Superior temporal gyrus (tissue), 1 donor: ENCODE results near the gene PAIP2B.

Experiments used
- DNase-seq: peaks from one replicate; pipeline ENCODE4 v3.0.0-alpha.2; 2016; ENCODE audit errors: extremely low spot score

Gene PAIP2B

DNA sequence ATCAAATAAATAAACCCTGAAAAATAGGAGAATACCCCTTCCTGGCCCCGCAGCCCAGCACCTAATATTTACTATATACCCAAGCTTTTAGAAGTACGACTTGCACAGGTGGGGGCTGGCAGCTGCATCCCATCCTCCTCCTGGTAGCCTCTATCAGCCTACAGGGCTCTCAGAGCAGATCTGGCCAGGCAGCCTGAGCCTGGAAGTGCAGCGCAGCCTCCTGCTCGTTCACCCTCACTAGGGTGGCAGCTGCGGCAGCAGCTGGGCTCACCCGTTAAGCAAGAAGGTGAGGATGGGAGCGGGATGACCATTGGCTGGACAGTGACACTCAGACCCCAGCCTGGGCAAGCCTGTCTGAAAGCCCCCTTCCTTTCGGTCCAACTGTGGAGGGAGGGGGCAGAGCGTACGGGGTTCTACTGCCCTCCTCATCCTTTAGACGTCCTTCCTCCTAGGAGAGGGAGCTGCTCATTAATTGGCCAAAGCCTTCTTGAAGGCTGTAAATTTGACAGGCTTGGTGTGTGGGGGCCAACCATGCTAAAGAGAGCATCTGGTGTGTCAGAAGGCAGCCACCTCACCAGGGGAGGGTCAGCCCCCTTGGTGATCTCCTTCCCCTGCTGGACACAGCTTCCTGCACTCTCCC lies 73.2 kb downstream of the PAIP2B start:
- no peak for DNase-seq

DNA sequence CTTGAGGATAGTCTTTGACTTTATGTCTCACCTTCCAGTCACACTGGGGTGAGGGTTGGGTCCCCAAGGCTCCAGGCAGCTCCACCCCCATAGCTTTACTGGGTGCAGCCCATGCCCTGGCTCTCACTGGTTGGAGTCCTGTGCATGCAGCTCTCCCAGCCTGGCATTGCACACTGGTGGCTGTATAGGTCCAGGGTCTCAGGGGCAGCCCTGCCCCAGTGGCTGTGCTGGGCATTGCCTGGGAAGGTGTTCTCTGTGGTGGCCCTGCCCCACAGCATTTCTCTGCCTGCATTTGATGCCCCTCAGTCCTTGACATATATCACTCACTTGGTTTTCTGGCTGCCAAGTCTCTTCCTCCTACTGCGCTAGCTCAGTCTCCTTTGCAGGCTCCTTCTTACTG lies 75.3 kb downstream of the PAIP2B start:
- DNase-seq: no peak

DNA sequence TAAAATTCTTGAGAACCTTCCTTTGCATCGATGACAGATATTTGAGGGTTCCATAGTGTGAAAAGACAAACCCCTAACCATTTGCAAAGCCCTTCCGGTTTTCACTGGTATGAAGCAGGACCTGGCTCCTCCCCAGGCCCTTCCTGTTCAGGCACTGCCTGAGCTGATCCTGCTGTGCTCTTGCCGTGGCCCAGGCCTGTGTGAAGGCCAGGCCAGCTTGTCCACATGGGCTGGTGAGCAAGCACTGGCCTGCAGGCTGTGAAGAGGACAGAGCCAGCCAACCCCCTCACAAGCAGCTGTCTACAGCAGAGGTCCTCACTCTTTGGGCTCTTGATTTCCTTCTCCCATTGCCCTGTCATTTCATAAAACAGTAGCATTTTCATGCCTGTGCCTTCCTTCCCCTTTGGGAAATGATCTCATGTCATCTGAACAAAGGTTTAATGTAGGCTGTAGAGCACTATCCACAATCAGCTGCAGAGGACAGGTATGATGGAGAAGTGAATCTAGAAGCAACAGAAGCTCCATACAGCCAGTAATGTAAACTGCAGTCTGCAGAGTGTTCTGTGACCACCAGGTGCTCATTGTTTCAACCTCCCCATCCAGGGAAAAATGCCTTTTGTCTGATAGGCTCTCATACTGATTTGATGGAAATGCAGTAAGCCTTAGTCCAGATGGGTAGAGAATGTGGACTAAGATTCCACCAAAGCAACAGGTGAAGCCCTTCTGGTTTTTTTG lies 76.7 kb downstream of the PAIP2B start:
- DNase-seq: no peak

DNA sequence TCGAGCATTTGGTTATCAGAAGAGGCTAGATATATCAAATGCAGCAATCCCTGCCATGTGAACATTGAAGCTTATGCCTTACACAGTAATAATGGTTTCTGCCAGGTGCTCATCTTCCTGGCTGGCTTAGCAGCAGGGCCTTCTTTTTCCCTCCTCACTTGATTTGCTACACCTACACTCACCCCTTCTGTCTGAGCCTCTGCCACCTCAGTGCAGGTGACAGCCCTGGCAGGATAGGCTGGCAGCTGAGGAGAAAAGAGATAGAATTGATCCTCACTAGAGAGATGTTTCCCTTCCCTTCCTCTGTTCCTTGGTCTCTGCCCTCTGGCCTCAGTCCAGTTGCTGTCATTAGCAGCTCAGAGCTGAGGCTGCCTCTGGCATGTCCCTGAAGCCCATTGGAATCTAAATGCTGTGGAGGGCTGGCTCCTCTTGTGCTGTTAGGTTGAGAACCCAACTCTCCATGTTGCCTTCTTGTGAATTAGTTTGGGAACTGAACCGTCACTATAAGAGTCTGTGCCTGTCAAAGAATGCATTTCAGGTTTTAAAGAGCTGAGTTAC lies 78.3 kb downstream of the PAIP2B start:
- DNase-seq: no peak

DNA sequence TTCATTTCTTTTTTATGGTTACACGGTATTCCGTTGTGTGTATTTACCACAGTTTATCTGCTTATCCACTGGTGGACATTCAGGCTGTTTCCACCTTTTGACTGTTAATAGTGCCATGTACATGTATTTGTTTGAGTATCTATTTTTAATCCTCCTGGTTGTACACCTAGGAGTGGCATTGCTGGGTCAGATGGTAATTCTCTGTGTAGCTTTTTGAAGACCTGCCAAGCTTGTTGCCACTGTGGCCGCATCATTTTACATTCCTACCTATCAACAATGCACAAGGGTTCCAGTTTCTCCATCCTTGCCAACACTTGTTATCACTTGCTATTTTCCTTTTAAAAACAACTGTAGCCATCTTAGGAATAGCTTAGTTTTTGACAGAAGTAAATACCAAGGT lies 83.1 kb downstream of the PAIP2B start:
- DNase-seq: no peak

DNA sequence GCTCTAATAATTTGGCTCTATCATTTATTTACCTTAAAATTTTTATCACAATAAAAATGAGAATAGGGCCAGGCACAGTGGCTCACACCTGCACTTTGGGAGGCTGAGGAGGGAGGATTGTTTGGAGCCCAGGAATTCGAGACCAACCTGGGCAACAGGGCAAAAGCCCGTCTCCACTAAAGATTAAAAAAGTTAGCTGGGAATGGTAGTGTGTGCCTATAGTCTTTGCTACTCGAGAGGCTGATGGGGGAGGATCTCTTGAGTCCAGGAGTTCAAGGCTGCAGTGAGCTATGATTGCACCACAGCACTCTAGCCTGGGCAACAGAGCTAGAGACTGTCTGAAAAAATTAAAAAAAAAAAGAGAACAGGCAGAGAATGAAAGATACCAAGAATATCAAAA lies 90.7 kb downstream of the PAIP2B start:
- DNase-seq: no peak

DNA sequence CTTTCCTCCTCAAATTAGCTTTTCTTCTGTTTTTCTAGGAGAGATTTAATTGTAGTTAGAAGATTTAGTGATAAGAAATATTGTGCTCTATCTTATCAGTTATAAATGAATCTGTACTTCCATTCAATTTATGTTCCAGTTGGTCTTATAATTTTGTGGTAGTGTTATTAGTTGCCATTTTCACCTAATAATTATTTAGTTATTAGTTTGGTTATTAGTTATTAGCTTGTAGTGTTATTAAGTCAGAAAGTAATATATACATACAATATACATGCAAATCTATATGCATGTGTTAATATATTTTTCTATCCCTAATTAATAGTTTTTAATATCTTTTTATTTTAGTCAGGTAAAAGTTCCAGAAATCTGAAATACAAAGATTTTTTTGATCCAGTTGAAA lies 93.3 kb downstream of the PAIP2B start:
- DNase-seq: no peak
